Epithelial cell of proximal tubule (primary cell): ENCODE data around the gene NUP62CL. TPM values are rescaled to one million over a fixed set of nuclear protein-coding genes. Genes with fewer than 3 reads are reported as not detected.

Source experiments
- DNase-seq: peaks from one replicate; pipeline ENCODE4 v3.0.0-alpha.2; 2011; ENCODE audit warnings: low read depth
- H3K4me3 ChIP-seq: 2 replicates; pipeline ENCODE4 v1.5.1; 2011; ENCODE audit warnings: low read depth, mild to moderate bottlenecking, low read length
- CTCF ChIP-seq: conservative IDR thresholded peaks from 2 replicates; pipeline ENCODE4 v1.5.1; 2012; ENCODE audit warnings: low read depth, mild to moderate bottlenecking, low read length
- total RNA-seq: library from RNA; depleted of rRNA; stranded (reverse); fragments of >200 nt; gene quantifications from 2 replicates; pipeline ENCODE4 v1.2.3, GENCODE V29; 2015

NUP62CL gene
- total RNA-seq, 1 donor from 2014 or later = 14.8 TPM

DNA sequence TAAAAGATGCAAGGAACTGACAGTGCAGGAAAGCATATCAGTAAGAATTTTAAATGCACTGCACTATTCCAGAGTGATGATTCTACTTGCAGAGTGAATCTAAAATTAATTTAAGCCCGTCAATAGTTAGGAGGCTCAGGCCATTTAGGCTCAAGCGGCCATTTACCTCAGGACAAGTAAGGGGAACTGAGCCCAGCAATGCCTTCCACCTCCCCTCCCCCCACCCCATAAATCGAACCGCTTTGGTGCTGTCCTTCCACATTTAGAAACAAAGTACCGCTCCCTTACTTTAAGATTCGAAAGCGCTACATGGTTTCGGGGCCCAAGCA, 88.3 kb downstream of the NUP62CL start:
- no peak for DNase-seq
- no peak for TF ChIP-seq CTCF
- peak overlapping the region; percentile 72 for H3K4me3 ChIP-seq

DNA sequence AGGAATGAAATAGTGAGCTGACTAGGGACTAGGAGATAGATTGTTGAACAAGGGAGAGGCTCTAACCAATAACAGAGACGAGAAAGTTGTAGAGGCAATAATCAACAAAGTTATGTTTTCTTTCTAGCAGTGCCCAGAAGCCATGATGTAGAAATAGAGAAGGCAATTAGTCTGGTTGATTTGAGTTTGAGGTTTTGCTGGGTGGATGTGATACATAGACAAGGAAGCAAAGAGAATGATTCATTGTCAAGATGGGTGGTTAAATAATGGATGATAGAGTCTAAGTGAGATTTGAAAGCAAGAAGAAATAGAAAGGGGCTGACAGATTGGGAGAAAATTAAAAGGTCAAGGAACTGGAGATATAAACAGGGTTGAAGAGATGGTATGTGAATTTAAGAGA, 98.8 kb downstream of the NUP62CL start:
- no peak overlapping the region for H3K4me3 ChIP-seq
- no peak for DNase-seq
- no peak for TF ChIP-seq CTCF

- peak; percentile 40 for TF ChIP-seq CTCF
- DNase-seq = no peak
- no peak overlapping the region for H3K4me3 ChIP-seq
Observed at GRCh38 chrX:107102980-107103379, 103.3 kb downstream of the NUP62CL start.

DNA sequence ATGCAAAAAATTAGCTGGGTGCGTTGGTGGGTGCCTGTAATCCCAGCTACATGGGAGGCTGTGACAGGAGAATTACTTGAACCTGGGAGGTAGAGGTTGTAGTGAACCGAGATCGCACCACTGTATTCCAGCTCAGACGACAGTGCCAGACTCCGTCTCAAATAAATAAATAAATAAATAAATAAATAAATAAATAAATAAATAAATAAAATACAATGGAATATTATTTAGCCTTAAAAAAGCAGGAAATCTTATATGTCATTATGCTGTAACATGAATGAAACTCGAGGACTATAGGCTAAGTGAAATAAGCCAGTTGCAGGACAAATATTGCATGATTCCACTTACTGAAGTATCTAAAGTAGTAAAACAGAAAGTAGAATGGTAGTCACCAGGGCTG, 130.1 kb downstream of the NUP62CL start:
- H3K4me3 ChIP-seq = no peak overlapping the region
- DNase-seq = no peak
- no peak for TF ChIP-seq CTCF

Other genes with a start within 250 kb of the NUP62CL start
- 9.8 and 11.1 TPM in 2 replicates for gene MORC4, start 206.2 kb downstream of the NUP62CL start, total RNA-seq
- gene RBM41, start 87.6 kb downstream of the NUP62CL start, total RNA-seq = 7.6 and 12.1 TPM in 2 replicates
- not detected in 2 replicates for gene DNAAF6, start 178 bp upstream of the NUP62CL start, total RNA-seq
- gene FRMPD3, start 243.2 kb upstream of the NUP62CL start, total RNA-seq = under 0.01 and 0.12 TPM in 2 replicates